K562 (cell line): ENCODE results near the gene FAM228A.

Experiments
- CTCF ChIP-seq, 3 experiments: IDR thresholded peaks in 2 of 3; conservative IDR thresholded peaks in 1 of 3; 2 replicates each; pipeline ENCODE4 v1.5.1; 2011 to 2012; ENCODE audit warnings: low read length in 3 of 3, mild to moderate bottlenecking in 3 of 3, control low read depth in 2 of 3, improper control_type of control experiment in 1 of 3, inconsistent platforms in 1 of 3, low read depth in 1 of 3, mixed read lengths in 1 of 3, moderate library complexity in 1 of 3; ENCODE audit not compliant: insufficient read depth in 2 of 3
- HBP1 ChIP-seq: fragments of 450-650 bp; formaldehyde crosslinking; IDR thresholded peaks from 2 replicates; pipeline ENCODE4 v1.4.0; 2022; ENCODE audit warnings: missing genetic modification characterization
- HMGXB4 ChIP-seq: sonication (generic); formaldehyde crosslinking; IDR thresholded peaks from 2 replicates; pipeline ENCODE4 v1.8.1; 2023; ENCODE audit warnings: mild to moderate bottlenecking, missing genetic modification reagents
- MYC ChIP-seq, 2 experiments: fragments of 250-450 bp in 1 of 2; sonication (Bioruptor Pico) in 1 of 2; IDR thresholded peaks; 2 replicates each; pipeline versions ENCODE4 v1.5.1 to v1.6.1; 2012 to 2021; ENCODE audit warnings: low read depth in 2 of 2, borderline replicate concordance in 1 of 2, improper control_type of control experiment in 1 of 2, low read length in 1 of 2, mild to moderate bottlenecking in 1 of 2, moderate library complexity in 1 of 2
- PHF8 ChIP-seq: fragments of 200-600 bp; sonication (generic); IDR thresholded peaks from 2 replicates; pipeline ENCODE4 v1.6.1; 2012; ENCODE audit warnings: mixed run types, mild to moderate bottlenecking, inconsistent platforms, low read length, moderate library complexity, borderline replicate concordance
- POLR2A ChIP-seq: fragments of 450-650 bp; conservative IDR thresholded peaks from 2 replicates; pipeline ENCODE4 v1.6.1; 2016
- POLR2G ChIP-seq: fragments of 200-400 bp; formaldehyde crosslinking; IDR thresholded peaks from 2 replicates; pipeline ENCODE4 v1.6.1; 2017; ENCODE audit warnings: low read depth, mild to moderate bottlenecking, antibody characterized with exemption, low read length, moderate library complexity
- PURB ChIP-seq: sonication (generic); formaldehyde crosslinking; IDR thresholded peaks from 2 replicates; pipeline ENCODE4 v1.9.0; 2021; ENCODE audit warnings: low read depth, mild to moderate bottlenecking, missing genetic modification reagents
- SOX6 ChIP-seq: fragments of 450-650 bp; IDR thresholded peaks from 2 replicates; pipeline ENCODE4 v1.6.1; 2014; ENCODE audit warnings: mild to moderate bottlenecking
- ZNF24 ChIP-seq: fragments of 450-650 bp; IDR thresholded peaks from 2 replicates; pipeline ENCODE4 v1.6.1; 2016
- ZNF384 ChIP-seq: IDR thresholded peaks from 2 replicates; pipeline ENCODE4 v1.6.1; 2012; ENCODE audit warnings: low read depth, low read length, improper control_type of control experiment
- TF ChIP-seq, protein P1 (sequence below): fragments of 450-650 bp; formaldehyde crosslinking; IDR thresholded peaks from 2 replicates; pipeline ENCODE4 v1.4.0; 2020; ENCODE audit warnings: mild to moderate bottlenecking, moderate library complexity
- TF ChIP-seq, protein P2 (sequence below): fragments of 250-450 bp; sonication (Bioruptor Pico); IDR thresholded peaks from 2 replicates; pipeline ENCODE4 v1.5.0; 2022; ENCODE audit warnings: mild to moderate bottlenecking

DNA sequence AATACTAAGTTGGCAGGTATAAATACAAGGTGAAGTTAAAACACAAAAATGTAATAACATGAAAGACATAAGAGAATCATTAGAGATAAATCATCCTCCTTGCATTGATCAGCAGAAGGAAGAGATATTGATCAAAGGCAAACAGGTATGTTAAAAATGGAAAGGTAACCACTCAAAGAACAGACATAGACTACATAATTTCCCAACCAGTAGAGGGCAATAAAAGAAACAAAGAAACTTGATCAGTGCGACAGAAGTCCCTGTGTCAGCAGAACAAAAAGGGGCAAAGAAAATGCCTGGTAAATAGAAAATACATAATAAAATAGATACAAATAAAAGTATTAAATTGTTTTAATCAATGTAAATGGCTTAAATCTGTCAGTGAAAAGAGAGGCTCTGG lies 53.6 kb downstream of the FAM228A start:
- TF ChIP-seq, protein P1, sequence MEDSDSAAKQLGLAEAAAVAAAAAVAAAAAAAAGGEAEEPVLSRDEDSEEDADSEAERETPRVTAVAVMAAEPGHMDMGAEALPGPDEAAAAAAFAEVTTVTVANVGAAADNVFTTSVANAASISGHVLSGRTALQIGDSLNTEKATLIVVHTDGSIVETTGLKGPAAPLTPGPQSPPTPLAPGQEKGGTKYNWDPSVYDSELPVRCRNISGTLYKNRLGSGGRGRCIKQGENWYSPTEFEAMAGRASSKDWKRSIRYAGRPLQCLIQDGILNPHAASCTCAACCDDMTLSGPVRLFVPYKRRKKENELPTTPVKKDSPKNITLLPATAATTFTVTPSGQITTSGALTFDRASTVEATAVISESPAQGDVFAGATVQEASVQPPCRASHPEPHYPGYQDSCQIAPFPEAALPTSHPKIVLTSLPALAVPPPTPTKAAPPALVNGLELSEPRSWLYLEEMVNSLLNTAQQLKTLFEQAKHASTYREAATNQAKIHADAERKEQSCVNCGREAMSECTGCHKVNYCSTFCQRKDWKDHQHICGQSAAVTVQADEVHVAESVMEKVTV (CRISPR knock-in tag): peak; percentile 43; the same call in 1 of the 2 replicates
- TF ChIP-seq SOX6: no peak
- no peak for TF ChIP-seq PHF8
- TF ChIP-seq, protein P2, sequence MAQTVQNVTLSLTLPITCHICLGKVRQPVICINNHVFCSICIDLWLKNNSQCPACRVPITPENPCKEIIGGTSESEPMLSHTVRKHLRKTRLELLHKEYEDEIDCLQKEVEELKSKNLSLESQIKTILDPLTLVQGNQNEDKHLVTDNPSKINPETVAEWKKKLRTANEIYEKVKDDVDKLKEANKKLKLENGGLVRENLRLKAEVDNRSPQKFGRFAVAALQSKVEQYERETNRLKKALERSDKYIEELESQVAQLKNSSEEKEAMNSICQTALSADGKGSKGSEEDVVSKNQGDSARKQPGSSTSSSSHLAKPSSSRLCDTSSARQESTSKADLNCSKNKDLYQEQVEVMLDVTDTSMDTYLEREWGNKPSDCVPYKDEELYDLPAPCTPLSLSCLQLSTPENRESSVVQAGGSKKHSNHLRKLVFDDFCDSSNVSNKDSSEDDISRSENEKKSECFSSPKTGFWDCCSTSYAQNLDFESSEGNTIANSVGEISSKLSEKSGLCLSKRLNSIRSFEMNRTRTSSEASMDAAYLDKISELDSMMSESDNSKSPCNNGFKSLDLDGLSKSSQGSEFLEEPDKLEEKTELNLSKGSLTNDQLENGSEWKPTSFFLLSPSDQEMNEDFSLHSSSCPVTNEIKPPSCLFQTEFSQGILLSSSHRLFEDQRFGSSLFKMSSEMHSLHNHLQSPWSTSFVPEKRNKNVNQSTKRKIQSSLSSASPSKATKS (CRISPR knock-in tag): no peak
- TF ChIP-seq POLR2G: no peak
- no peak for TF ChIP-seq POLR2A
- no peak for TF ChIP-seq ZNF384
- no peak for TF ChIP-seq HBP1 (CRISPR knock-in tag)
- TF ChIP-seq HMGXB4 (CRISPR knock-in tag): no peak
- peak; percentile 32 to 60 (median 43); a peak in 5 of 6 replicates for TF ChIP-seq CTCF (IDR thresholded peaks at IDR 0.05 in 2 of 3, conservative IDR thresholded peaks at IDR 0.05 in 1 of 3; ENCODE audit: insufficient read depth in 2 of 3, low read depth in 1 of 3, low read length in 3 of 3)
- no peak for TF ChIP-seq PURB (CRISPR knock-in tag)
- no peak for TF ChIP-seq ZNF24
- TF ChIP-seq MYC (IDR thresholded peaks at IDR 0.05; ENCODE audit: low read depth, low read length): no peak
- no peak for TF ChIP-seq MYC (CRISPR knock-in tag; IDR thresholded peaks at IDR 0.05; ENCODE audit: borderline replicate concordance, low read depth)
